Fibroblast of lung (primary cell): ENCODE results near the gene METTL18. TPM values are rescaled to one million over a fixed set of nuclear protein-coding genes. Genes with fewer than 3 reads are reported as not detected.
A peak's percentile ranks its signal among the peaks of the same experiment; 100 is the strongest.

Experiments used
- DNase-seq, 2 donors: peaks; one replicate each; pipeline versions ENCODE4 v3.0.0 to v3.0.0-alpha.2; 2010; ENCODE audit warnings: low read depth in 2 of 2
- H2AFZ ChIP-seq: 2 replicates; pipeline ENCODE4 v1.5.1; 2012; ENCODE audit warnings: low read length, control low read depth, inconsistent platforms
- H3K27ac ChIP-seq: 2 replicates; pipeline ENCODE4 v1.5.1; 2011; ENCODE audit warnings: low read length, control low read depth; ENCODE audit not compliant: insufficient read depth
- H3K27me3 ChIP-seq: 2 replicates; pipeline ENCODE4 v1.5.1; 2011; ENCODE audit warnings: mild to moderate bottlenecking, low read length; ENCODE audit not compliant: control insufficient read depth, insufficient read depth
- H3K36me3 ChIP-seq: 2 replicates; pipeline ENCODE4 v1.5.1; 2011; ENCODE audit warnings: low read length; ENCODE audit not compliant: control insufficient read depth, insufficient read depth
- H3K4me1 ChIP-seq: 2 replicates; pipeline ENCODE4 v1.5.1; 2011; ENCODE audit warnings: low read length; ENCODE audit not compliant: control insufficient read depth, insufficient read depth; ENCODE audit errors: extremely low read depth
- H3K4me2 ChIP-seq: 2 replicates; pipeline ENCODE4 v1.5.1; 2011; ENCODE audit warnings: low read length, control low read depth; ENCODE audit not compliant: insufficient read depth; ENCODE audit errors: extremely low read depth
- H3K4me3 ChIP-seq, 4 experiments: fragments of 200-600 bp in 1 of 4; sonication (generic) in 1 of 4; replicated peaks in 1 of 4; 2 replicates each; pipeline ENCODE4 v1.5.1; 2011 to 2016; ENCODE audit warnings: low read length in 4 of 4, low read depth in 3 of 4, mild to moderate bottlenecking in 3 of 4, control low read depth in 2 of 4, inconsistent platforms in 1 of 4, mixed read lengths in 1 of 4; ENCODE audit not compliant: insufficient read depth in 1 of 4; ENCODE audit errors: control extremely low read depth in 1 of 4
- H3K79me2 ChIP-seq: 2 replicates; pipeline ENCODE4 v1.5.1; 2012; ENCODE audit warnings: mild to moderate bottlenecking, low read length, inconsistent platforms; ENCODE audit not compliant: control insufficient read depth, insufficient read depth
- H3K9ac ChIP-seq: 2 replicates; pipeline ENCODE4 v1.5.1; 2011; ENCODE audit warnings: mild to moderate bottlenecking, low read length, control low read depth; ENCODE audit not compliant: insufficient read depth
- H3K9me3 ChIP-seq: 2 replicates; pipeline ENCODE4 v1.5.1; 2012; ENCODE audit warnings: low read depth, low read length; ENCODE audit not compliant: control insufficient read depth, insufficient read depth
- H4K20me1 ChIP-seq: 2 replicates; pipeline ENCODE4 v1.5.1; 2011; ENCODE audit warnings: low read length; ENCODE audit not compliant: control insufficient read depth, insufficient read depth; ENCODE audit errors: extremely low read depth
- CTCF ChIP-seq, 2 donors: IDR thresholded peaks in 1 of 2; conservative IDR thresholded peaks in 1 of 2; 1 replicate in 1 of 2; 2 replicates in 1 of 2; pipeline ENCODE4 v1.5.1; 2011 to 2012; ENCODE audit warnings: low read length in 2 of 2, control low read depth in 1 of 2, inconsistent platforms in 1 of 2, low read depth in 1 of 2, mild to moderate bottlenecking in 1 of 2
- EZH2 ChIP-seq: IDR thresholded peaks from 2 replicates; pipeline ENCODE4 v1.5.1; 2012; ENCODE audit warnings: low read length, control low read depth, mild to moderate bottlenecking; ENCODE audit errors: missing control alignments
- polyA plus RNA-seq, 2 donors: library from polyadenylated mRNA; depleted of rRNA in 1 of 2; stranded (reverse) in 1 of 2; unstranded in 1 of 2; fragments of >200 nt; gene quantifications; 2 replicates each; pipeline ENCODE4 v1.2.1, GENCODE V29; 2011 to 2012; ENCODE audit warnings: missing spikeins in 1 of 2
- total RNA-seq: library from RNA; depleted of rRNA; stranded (reverse); fragments of >200 nt; gene quantifications from 2 replicates; pipeline ENCODE4 v1.2.1, GENCODE V29; 2014

METTL18 gene
- total and polyA plus RNA-seq, 2 donors (not counting 1 experiment from before 2014, with no cell fraction given): 5.3 to 10.9 TPM

- H3K9me3 ChIP-seq: no peaks in the 10 kb centered on the region
- TF ChIP-seq CTCF (conservative IDR thresholded peaks at IDR 0.05 in 1 of 2, IDR thresholded peaks at IDR 0.05 in 1 of 2; ENCODE audit: low read depth in 1 of 2, low read length in 2 of 2) (no peak), EZH2 (no peak)
- H3K4me2 ChIP-seq: no peak overlapping the region
- no peaks in the 10 kb centered on the region for H3K27me3 ChIP-seq
- no peaks in the 10 kb centered on the region for H3K4me1 ChIP-seq
- no peak for DNase-seq
- no peaks in the 10 kb centered on the region for H4K20me1 ChIP-seq
- H3K9ac ChIP-seq: no peak overlapping the region
- H3K27ac ChIP-seq: no peak overlapping the region
- H3K79me2 ChIP-seq: no peaks in the 10 kb centered on the region
- no peak overlapping the region for H2AFZ ChIP-seq
- H3K4me3 ChIP-seq: no peak overlapping the region
- H3K36me3 ChIP-seq: no peaks in the 10 kb centered on the region
These were observed 44.7 kb downstream of the METTL18 start for GRCh38 chr1:169750041-169750440.

- H3K4me2 ChIP-seq: no peak overlapping the region
- no peak overlapping the region for H2AFZ ChIP-seq
- TF ChIP-seq EZH2 (no peak), CTCF (conservative IDR thresholded peaks at IDR 0.05 in 1 of 2, IDR thresholded peaks at IDR 0.05 in 1 of 2; ENCODE audit: low read depth in 1 of 2, low read length in 2 of 2) (no peak)
- H3K36me3 ChIP-seq: no peaks in the 10 kb centered on the region
- DNase-seq: no peak
- H3K4me1 ChIP-seq: no peaks in the 10 kb centered on the region
- H3K9me3 ChIP-seq: no peaks in the 10 kb centered on the region
- H3K27me3 ChIP-seq: no peaks in the 10 kb centered on the region
- H3K4me3 ChIP-seq: no peak overlapping the region
- H4K20me1 ChIP-seq: no peaks in the 10 kb centered on the region
- H3K9ac ChIP-seq: no peak overlapping the region
- H3K79me2 ChIP-seq: no peaks in the 10 kb centered on the region
- H3K27ac ChIP-seq: no peak overlapping the region
These were observed 48.2 kb downstream of the METTL18 start for GRCh38 chr1:169746550-169746949.

GRCh38 chr1:169745015-169745861, 49.5 kb downstream of the METTL18 start:
- DNase-seq: peak in 1 of 2 donors; percentile 92
- no peak overlapping the region for H2AFZ ChIP-seq
- no peaks in the 10 kb centered on the region for H3K36me3 ChIP-seq
- no peak overlapping the region for H3K4me2 ChIP-seq
- H3K9me3 ChIP-seq: no peaks in the 10 kb centered on the region
- no peak overlapping the region for H3K27ac ChIP-seq
- H3K4me1 ChIP-seq: no peaks in the 10 kb centered on the region
- no peaks in the 10 kb centered on the region for H4K20me1 ChIP-seq
- no peaks in the 10 kb centered on the region for H3K79me2 ChIP-seq
- H3K27me3 ChIP-seq: no peaks in the 10 kb centered on the region
- TF ChIP-seq EZH2: no peak
- no peak for TF ChIP-seq CTCF (conservative IDR thresholded peaks at IDR 0.05 in 1 of 2, IDR thresholded peaks at IDR 0.05 in 1 of 2; ENCODE audit: low read depth in 1 of 2, low read length in 2 of 2)
- H3K4me3 ChIP-seq: no peak overlapping the region
- H3K9ac ChIP-seq: no peak overlapping the region

Other genes with a start within 250 kb of the METTL18 start
- under 0.01 and 0.26 TPM in 2 replicates for gene F5, start 208.4 kb downstream of the METTL18 start, total RNA-seq
- not detected in 2 replicates for gene F5, start 208.4 kb downstream of the METTL18 start, polyA plus RNA-seq
- not detected in 2 replicates for gene SELP, start 164.8 kb downstream of the METTL18 start, total RNA-seq
- not detected in 2 replicates for gene SELP, start 164.8 kb downstream of the METTL18 start, polyA plus RNA-seq
- under 0.01 and 0.17 TPM in 2 replicates for gene SELL, start 83.3 kb downstream of the METTL18 start, total RNA-seq
- 0.02 and 0.06 TPM in 2 replicates for gene SELL, start 83.3 kb downstream of the METTL18 start, polyA plus RNA-seq
- gene SELE, start 60.8 kb downstream of the METTL18 start, total RNA-seq: not detected in 2 replicates
- not detected in 2 replicates for gene SELE, start 60.8 kb downstream of the METTL18 start, polyA plus RNA-seq
- 10.8 and 11.7 TPM in 2 replicates for gene SCYL3, start 99.0 kb upstream of the METTL18 start, total RNA-seq
- gene SCYL3, start 99.0 kb upstream of the METTL18 start, polyA plus RNA-seq: 5.0 and 7.2 TPM in 2 replicates